K562 (cell line): Measurements from ENCODE around the gene DCAKD. TPM values are rescaled to one million over a fixed set of nuclear protein-coding genes. Genes with fewer than 3 reads are reported as not detected.

Source experiments
- FOSL1 ChIP-seq: fragments of 200-800 bp; sonication (Bioruptor generic); conservative IDR thresholded peaks from 2 replicates; pipeline ENCODE4 v1.6.1; 2016; ENCODE audit warnings: missing genetic modification characterization, missing compliant biosample characterization
- MTA2 ChIP-seq: fragments of 450-650 bp; IDR thresholded peaks from 2 replicates; pipeline ENCODE4 v1.6.1; 2016; ENCODE audit warnings: low read depth
- NBN ChIP-seq: fragments of 450-650 bp; IDR thresholded peaks from 2 replicates; pipeline ENCODE4 v1.6.1; 2016; ENCODE audit warnings: low read depth, mild to moderate bottlenecking
- POLR3G ChIP-seq: IDR thresholded peaks from 2 replicates; pipeline ENCODE4 v1.6.1; 2011; ENCODE audit not compliant: insufficient read length, insufficient replicate concordance; ENCODE audit errors: extremely low read depth
- POU5F1 ChIP-seq: fragments of 150-350 bp; IDR thresholded peaks from 2 replicates; pipeline ENCODE4 v1.6.1; 2014; ENCODE audit warnings: borderline replicate concordance, low read length, low read depth, mild to moderate bottlenecking; ENCODE audit not compliant: partially characterized antibody
- RAD51 ChIP-seq: fragments of 450-650 bp; IDR thresholded peaks from 2 replicates; pipeline ENCODE4 v1.7.1; 2016; ENCODE audit warnings: low read depth, mild to moderate bottlenecking, borderline replicate concordance
- RCOR1 ChIP-seq, 2 experiments: IDR thresholded peaks; 2 replicates each; pipeline ENCODE4 v1.6.1; 2012; ENCODE audit warnings: low read depth in 2 of 2, low read length in 2 of 2, borderline replicate concordance in 1 of 2, improper control_type of control experiment in 1 of 2
- RFX7 ChIP-seq: fragments of 250-450 bp; sonication (Bioruptor Pico); IDR thresholded peaks from 2 replicates; pipeline ENCODE4 v1.5.1; 2021; ENCODE audit warnings: mild to moderate bottlenecking
- SMAD2 ChIP-seq: fragments of 150-350 bp; IDR thresholded peaks from 2 replicates; pipeline ENCODE4 v1.6.1; 2014; ENCODE audit warnings: low read depth, mild to moderate bottlenecking, low read length
- STAG1 ChIP-seq: sonication (generic); formaldehyde crosslinking; IDR thresholded peaks from 2 replicates; pipeline ENCODE4 v1.5.0; 2020; ENCODE audit warnings: missing genetic modification reagents, borderline replicate concordance
- TSC22D4 ChIP-seq: fragments of 450-650 bp; IDR thresholded peaks from 2 replicates; pipeline ENCODE4 v1.6.1; 2016; ENCODE audit warnings: missing genetic modification characterization, missing biosample characterization, control low read depth
- ZNF165 ChIP-seq: fragments of 250-450 bp; sonication (Bioruptor Pico); IDR thresholded peaks from 2 replicates; pipeline ENCODE4 v1.4.0; 2020; ENCODE audit warnings: borderline replicate concordance
- polyA plus RNA-seq, 8 experiments: library from polyadenylated mRNA; depleted of rRNA in 4 of 8; stranded (reverse) in 5 of 8; unstranded in 3 of 8; fragments of >200 nt; fragmentation: Nextera tagmentation in 2 of 8; fragmentation: Illumina TruSeq in 1 of 8; extraction: Ambion mirVana in 2 of 8; extraction: Trizol in 1 of 8; gene quantifications; 2 replicates each; pipeline versions ENCODE4 v1.2.1 to v1.2.3, GENCODE V29; 2011 to 2014; ENCODE audit warnings: inconsistent platforms in 1 of 8, missing spikeins in 1 of 8
- total RNA-seq, 7 experiments: library from RNA; depleted of rRNA in 6 of 7; stranded (reverse); fragments of >200 nt in 6 of 7; fragmentation: Illumina TruSeq in 2 of 7; extraction: Trizol in 2 of 7; gene quantifications; 2 replicates each; pipeline versions ENCODE4 v1.2.1 to v1.2.3, GENCODE V29; 2011 to 2021; ENCODE audit warnings: low replicate concordance in 1 of 7
- TF ChIP-seq, protein P1 (sequence below), 3 experiments: fragments of 200-800 bp in 1 of 3; sonication (Bioruptor generic) in 1 of 3; sonication (generic) in 1 of 3; formaldehyde crosslinking in 1 of 3; IDR thresholded peaks; 2 replicates each; pipeline versions ENCODE4 v1.6.1 to v1.8.0; 2016 to 2022; ENCODE audit warnings: mild to moderate bottlenecking in 2 of 3, missing compliant biosample characterization in 2 of 3, missing genetic modification characterization in 2 of 3, missing genetic modification reagents in 1 of 3
- TF ChIP-seq, protein P2 (sequence below), 2 experiments: fragments of 450-650 bp; IDR thresholded peaks; 2 replicates each; pipeline ENCODE4 v1.6.1; 2016
- TF ChIP-seq, protein P3 (sequence below), 2 experiments: IDR thresholded peaks; 2 replicates each; pipeline ENCODE4 v1.6.1; 2012; ENCODE audit warnings: improper control_type of control experiment in 2 of 2, low read depth in 2 of 2, low read length in 2 of 2, borderline replicate concordance in 1 of 2
- TF ChIP-seq, protein P4 (sequence below): sonication (generic); formaldehyde crosslinking; IDR thresholded peaks from 2 replicates; pipeline ENCODE4 v1.8.1; 2023; ENCODE audit warnings: mild to moderate bottlenecking, missing genetic modification reagents
- TF ChIP-seq, protein P5 (sequence below): sonication (generic); formaldehyde crosslinking; IDR thresholded peaks from 2 replicates; pipeline ENCODE4 v1.8.0; 2022; ENCODE audit warnings: mild to moderate bottlenecking, missing genetic modification reagents, borderline replicate concordance

DCAKD gene
- total and polyA plus RNA-seq, 9 of the 15 experiments (the other 6 are each of a cell fraction or from before 2014, with no cell fraction given), result 7.9 to 35.5 (median 21.4) TPM

DNA sequence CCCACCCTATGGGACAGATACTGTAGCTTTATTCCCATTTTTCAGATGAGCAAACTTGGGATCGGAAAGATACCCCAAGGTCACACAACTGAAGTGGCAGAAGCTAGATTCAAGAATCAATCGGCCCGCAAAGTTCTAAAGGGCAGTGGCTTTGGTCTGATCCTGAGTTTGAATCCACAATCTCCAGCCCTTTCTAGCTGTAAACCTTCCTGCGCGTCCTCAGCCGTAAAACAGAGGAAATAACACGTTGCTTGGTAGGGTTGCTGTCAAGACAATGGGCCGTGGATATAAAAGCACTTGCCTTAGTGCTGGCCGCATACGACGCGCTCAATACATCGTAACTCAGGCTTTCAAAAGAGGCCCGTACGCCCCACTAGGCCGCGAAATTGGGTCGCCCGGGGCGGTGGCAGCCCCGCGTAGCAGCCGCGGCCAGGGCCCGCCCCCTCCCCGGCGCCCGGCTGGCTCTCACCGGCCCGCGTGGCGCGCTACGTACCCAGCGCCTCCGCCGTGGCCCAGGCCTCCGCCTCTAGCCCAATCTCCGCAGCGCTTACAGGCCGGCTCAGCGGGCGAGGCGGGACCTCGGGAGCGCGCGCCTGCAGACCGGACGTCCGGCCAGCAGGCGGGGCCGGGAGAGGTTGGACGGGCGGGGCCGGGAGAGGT is at the start of gene DCAKD (continued):
- TF ChIP-seq, protein P1, sequence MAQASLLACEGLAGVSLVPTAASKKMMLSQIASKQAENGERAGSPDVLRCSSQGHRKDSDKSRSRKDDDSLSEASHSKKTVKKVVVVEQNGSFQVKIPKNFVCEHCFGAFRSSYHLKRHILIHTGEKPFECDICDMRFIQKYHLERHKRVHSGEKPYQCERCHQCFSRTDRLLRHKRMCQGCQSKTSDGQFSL (CRISPR knock-in tag; IDR thresholded peaks at IDR 0.05), result no peak
- TF ChIP-seq, protein P1 (tag; IDR thresholded peaks at IDR 0.05), result no peak
- TF ChIP-seq STAG1 (no peak), FOSL1 (tag) (no peak), MTA2 (no peak), NBN (no peak), RAD51 (no peak), TSC22D4 (tag) (no peak), RCOR1 (IDR thresholded peaks at IDR 0.05; ENCODE audit: borderline replicate concordance in 1 of 2, low read depth in 2 of 2, low read length in 2 of 2) (0 out of 4 replicates have a peak, but pooled peaks of 1 of the 2 experiments have one; percentile 5), POLR3G (no peak), SMAD2 (no peak), POU5F1 (no peak), ZNF165 (no peak), RFX7 (CRISPR knock-in tag) (no peak)
- TF ChIP-seq, protein P2, sequence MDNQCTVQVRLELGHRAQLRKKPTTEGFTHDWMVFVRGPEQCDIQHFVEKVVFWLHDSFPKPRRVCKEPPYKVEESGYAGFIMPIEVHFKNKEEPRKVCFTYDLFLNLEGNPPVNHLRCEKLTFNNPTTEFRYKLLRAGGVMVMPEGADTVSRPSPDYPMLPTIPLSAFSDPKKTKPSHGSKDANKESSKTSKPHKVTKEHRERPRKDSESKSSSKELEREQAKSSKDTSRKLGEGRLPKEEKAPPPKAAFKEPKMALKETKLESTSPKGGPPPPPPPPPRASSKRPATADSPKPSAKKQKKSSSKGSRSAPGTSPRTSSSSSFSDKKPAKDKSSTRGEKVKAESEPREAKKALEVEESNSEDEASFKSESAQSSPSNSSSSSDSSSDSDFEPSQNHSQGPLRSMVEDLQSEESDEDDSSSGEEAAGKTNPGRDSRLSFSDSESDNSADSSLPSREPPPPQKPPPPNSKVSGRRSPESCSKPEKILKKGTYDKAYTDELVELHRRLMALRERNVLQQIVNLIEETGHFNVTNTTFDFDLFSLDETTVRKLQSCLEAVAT (IDR thresholded peaks at IDR 0.05), result no peak
- TF ChIP-seq, protein P3, sequence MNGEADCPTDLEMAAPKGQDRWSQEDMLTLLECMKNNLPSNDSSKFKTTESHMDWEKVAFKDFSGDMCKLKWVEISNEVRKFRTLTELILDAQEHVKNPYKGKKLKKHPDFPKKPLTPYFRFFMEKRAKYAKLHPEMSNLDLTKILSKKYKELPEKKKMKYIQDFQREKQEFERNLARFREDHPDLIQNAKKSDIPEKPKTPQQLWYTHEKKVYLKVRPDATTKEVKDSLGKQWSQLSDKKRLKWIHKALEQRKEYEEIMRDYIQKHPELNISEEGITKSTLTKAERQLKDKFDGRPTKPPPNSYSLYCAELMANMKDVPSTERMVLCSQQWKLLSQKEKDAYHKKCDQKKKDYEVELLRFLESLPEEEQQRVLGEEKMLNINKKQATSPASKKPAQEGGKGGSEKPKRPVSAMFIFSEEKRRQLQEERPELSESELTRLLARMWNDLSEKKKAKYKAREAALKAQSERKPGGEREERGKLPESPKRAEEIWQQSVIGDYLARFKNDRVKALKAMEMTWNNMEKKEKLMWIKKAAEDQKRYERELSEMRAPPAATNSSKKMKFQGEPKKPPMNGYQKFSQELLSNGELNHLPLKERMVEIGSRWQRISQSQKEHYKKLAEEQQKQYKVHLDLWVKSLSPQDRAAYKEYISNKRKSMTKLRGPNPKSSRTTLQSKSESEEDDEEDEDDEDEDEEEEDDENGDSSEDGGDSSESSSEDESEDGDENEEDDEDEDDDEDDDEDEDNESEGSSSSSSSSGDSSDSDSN (IDR thresholded peaks at IDR 0.05; ENCODE audit: borderline replicate concordance in 1 of 2, low read depth in 2 of 2, low read length in 2 of 2), result peak; percentile 38 to 95; a peak in 3 of 4 replicates
- TF ChIP-seq, protein P4, sequence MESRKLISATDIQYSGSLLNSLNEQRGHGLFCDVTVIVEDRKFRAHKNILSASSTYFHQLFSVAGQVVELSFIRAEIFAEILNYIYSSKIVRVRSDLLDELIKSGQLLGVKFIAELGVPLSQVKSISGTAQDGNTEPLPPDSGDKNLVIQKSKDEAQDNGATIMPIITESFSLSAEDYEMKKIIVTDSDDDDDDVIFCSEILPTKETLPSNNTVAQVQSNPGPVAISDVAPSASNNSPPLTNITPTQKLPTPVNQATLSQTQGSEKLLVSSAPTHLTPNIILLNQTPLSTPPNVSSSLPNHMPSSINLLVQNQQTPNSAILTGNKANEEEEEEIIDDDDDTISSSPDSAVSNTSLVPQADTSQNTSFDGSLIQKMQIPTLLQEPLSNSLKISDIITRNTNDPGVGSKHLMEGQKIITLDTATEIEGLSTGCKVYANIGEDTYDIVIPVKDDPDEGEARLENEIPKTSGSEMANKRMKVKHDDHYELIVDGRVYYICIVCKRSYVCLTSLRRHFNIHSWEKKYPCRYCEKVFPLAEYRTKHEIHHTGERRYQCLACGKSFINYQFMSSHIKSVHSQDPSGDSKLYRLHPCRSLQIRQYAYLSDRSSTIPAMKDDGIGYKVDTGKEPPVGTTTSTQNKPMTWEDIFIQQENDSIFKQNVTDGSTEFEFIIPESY (CRISPR knock-in tag), result no peak
- TF ChIP-seq, protein P5, sequence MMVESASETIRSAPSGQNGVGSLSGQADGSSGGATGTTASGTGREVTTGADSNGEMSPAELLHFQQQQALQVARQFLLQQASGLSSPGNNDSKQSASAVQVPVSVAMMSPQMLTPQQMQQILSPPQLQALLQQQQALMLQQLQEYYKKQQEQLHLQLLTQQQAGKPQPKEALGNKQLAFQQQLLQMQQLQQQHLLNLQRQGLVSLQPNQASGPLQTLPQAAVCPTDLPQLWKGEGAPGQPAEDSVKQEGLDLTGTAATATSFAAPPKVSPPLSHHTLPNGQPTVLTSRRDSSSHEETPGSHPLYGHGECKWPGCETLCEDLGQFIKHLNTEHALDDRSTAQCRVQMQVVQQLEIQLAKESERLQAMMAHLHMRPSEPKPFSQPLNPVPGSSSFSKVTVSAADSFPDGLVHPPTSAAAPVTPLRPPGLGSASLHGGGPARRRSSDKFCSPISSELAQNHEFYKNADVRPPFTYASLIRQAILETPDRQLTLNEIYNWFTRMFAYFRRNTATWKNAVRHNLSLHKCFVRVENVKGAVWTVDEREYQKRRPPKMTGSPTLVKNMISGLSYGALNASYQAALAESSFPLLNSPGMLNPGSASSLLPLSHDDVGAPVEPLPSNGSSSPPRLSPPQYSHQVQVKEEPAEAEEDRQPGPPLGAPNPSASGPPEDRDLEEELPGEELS (CRISPR knock-in tag), result no peak
